Hematopoietic multipotent progenitor cell treated with erythropoietin and hydrocortisone succinate and interleukin-3 and kit ligand, for 4 days (in vitro differentiated cells): Measurements from ENCODE around the gene APP.
"Not testable (repeated sequence)": the region's sequence is repeated elsewhere in the genome, so short reads cannot be mapped to it uniquely, and the experiment has no call there.

ENCODE experiments used
- DNase-seq: peaks from one replicate; pipeline ENCODE4 v3.0.0-alpha.2; 2015

The APP gene

GRCh38 chr21:25931765-25932164 lies 238.8 kb downstream of the APP start:
- no peak for DNase-seq

- no peak for DNase-seq
These were observed 240.6 kb downstream of the APP start for GRCh38 chr21:25929856-25930520.

GRCh38 chr21:25927195-25927880 lies 243.2 kb downstream of the APP start:
- DNase-seq: no peak

- peak; percentile 79 for DNase-seq
These were observed 244.6 kb downstream of the APP start for GRCh38 chr21:25925936-25926335.

- no peak for DNase-seq
These were observed 245.3 kb downstream of the APP start for GRCh38 chr21:25925064-25925800.

GRCh38 chr21:25918152-25918551 lies 252.4 kb downstream of the APP start:
- DNase-seq: not testable (repeated sequence)

- no peak for DNase-seq
These were observed 254.3 kb downstream of the APP start for GRCh38 chr21:25916226-25916625.

- DNase-seq: no peak
These were observed 257.1 kb downstream of the APP start for GRCh38 chr21:25913479-25913878.

GRCh38 chr21:25912402-25912746 lies 258.2 kb downstream of the APP start:
- DNase-seq: no peak

- no peak for DNase-seq
These were observed 258.7 kb downstream of the APP start for GRCh38 chr21:25911730-25912401.

GRCh38 chr21:25910809-25911208 lies 259.8 kb downstream of the APP start:
- no peak for DNase-seq

GRCh38 chr21:25909341-25909740 lies 261.2 kb downstream of the APP start:
- DNase-seq: no peak

- DNase-seq: no peak
These were observed 262.1 kb downstream of the APP start for GRCh38 chr21:25908495-25908894.

- DNase-seq: peak; percentile 52
These were observed 262.8 kb downstream of the APP start for GRCh38 chr21:25907573-25908275.

- no peak for DNase-seq
These were observed 264.0 kb downstream of the APP start for GRCh38 chr21:25906587-25906986.

GRCh38 chr21:25905126-25905525 lies 265.4 kb downstream of the APP start:
- no peak for DNase-seq

- no peak for DNase-seq
These were observed 266.4 kb downstream of the APP start for GRCh38 chr21:25904044-25904695.

- DNase-seq: peak; percentile 18
These were observed 267.0 kb downstream of the APP start for GRCh38 chr21:25903607-25904006.

- DNase-seq: no peak
These were observed 269.1 kb downstream of the APP start for GRCh38 chr21:25901330-25901979.

GRCh38 chr21:25898671-25899070 lies 271.9 kb downstream of the APP start:
- no peak for DNase-seq

- no peak for DNase-seq
These were observed 273.2 kb downstream of the APP start for GRCh38 chr21:25897383-25897782.
